ENCODE data around the gene TAF5L. TPM values are rescaled to one million over a fixed set of nuclear protein-coding genes. Genes with fewer than 3 reads are reported as not detected.

The TAF5L gene
- 10 to 100 TPM; 15.1 to 22.0 TPM for total RNA-seq

GRCh38 chr1:229625915-229626831 is at the start of gene TAF5L, which contains the start of gene URB2:
Gene TAF5L (minus strand): TSS chr1:229626122. CDS start chr1:229614482, 11,640 bp downstream.
Gene URB2 (plus strand): TSS chr1:229626247. CDS start chr1:229627634, 1,387 bp downstream.

GRCh38 chr1:229558460-229559335 is 67.2 kb downstream of the TAF5L start, which contains the start of gene ABCB10:
Gene ABCB10 (minus strand): TSS chr1:229558707. CDS start chr1:229558652, 55 bp downstream.

Small RNA genes within 50 kb of the gene (small RNA-seq; reads per million reads assigned to genes)
- gene HMGN2P19 (0 reads per million in 2 donors), gene RNA5SP78 (0 reads per million in 2 donors)

Other genes with a start within 250 kb of the TAF5L start
- not detected for gene ACTA1, start 192.0 kb downstream of the TAF5L start, total RNA-seq
- gene NUP133, start 117.8 kb downstream of the TAF5L start, total RNA-seq = 10 to 100 TPM; 30.6 TPM
- 1 to 10 TPM; 8.3 to 9.3 TPM for gene ABCB10, start 67.4 kb downstream of the TAF5L start, total RNA-seq
- gene URB2, start 125 bp upstream of the TAF5L start, total RNA-seq = 10 to 100 TPM in 1 of 2 donors, 1 to 10 TPM in 1; 7.9 to 18.3 TPM